ENCODE measurements around the gene IGSF23. TPM values are rescaled to one million over a fixed set of nuclear protein-coding genes. Genes with fewer than 3 reads are reported as not detected.
"Not testable (repeated sequence)": the region's sequence is repeated elsewhere in the genome, so short reads cannot be mapped to it uniquely, and the experiment has no call there.

Gene IGSF23
- total RNA-seq, 1 donor from 2014 or later: not detected

DNA sequence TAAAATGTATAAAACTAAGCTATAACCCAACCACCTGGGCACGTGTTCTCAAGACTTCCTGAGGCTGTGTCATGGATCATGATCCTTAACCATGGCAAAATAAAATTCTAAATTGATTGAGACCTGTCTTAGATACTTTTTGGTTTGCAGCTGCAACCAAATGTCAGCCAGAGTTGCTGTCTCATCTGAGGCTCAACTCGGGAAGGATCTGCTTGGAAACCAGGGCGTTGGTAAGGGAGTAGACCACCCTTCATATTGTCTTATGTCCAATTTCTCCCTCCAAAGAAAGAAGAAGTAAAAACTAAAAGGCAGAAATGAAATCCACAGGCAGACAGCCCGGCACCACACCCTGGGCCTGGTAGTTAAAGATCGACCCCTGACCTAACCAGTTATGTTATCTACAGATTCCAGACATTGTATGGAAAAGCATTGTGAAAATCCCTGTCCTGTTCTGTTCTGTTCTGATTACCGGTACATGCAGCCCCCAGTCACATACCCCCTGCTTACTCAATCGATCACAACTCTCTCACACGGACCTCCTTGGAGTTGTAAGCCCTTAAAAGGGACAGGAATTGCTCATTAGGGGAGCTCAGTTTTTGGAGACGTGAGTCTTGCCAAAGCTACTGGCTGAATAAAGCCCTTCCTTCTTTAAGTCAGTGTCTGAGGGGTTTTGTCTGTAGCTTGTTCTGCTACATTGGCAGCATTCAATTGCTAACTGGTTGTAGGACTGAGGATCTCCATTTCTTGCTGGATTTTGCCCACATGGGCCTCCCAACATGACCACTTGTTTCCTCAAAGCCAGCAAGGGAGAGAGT lies 22.9 kb upstream of the IGSF23 start:
- Mint-ChIP-seq H3K27ac (no peak overlapping the region), H3K9me3 (peaks cover 7% of the 10 kb centered on the region), H3K4me3 (no peak overlapping the region), H3K4me1 (peaks cover 4% of the 10 kb centered on the region), H3K27me3 (ENCODE audit: low read depth) (peaks cover under 1% of the 10 kb centered on the region), H3K36me3 (no peaks in the 10 kb centered on the region)
- no peak for DNase-seq (ENCODE audit: low spot score in 2 of 2, unreplicated experiment in 2 of 2)
- TF ChIP-seq, protein P1, sequence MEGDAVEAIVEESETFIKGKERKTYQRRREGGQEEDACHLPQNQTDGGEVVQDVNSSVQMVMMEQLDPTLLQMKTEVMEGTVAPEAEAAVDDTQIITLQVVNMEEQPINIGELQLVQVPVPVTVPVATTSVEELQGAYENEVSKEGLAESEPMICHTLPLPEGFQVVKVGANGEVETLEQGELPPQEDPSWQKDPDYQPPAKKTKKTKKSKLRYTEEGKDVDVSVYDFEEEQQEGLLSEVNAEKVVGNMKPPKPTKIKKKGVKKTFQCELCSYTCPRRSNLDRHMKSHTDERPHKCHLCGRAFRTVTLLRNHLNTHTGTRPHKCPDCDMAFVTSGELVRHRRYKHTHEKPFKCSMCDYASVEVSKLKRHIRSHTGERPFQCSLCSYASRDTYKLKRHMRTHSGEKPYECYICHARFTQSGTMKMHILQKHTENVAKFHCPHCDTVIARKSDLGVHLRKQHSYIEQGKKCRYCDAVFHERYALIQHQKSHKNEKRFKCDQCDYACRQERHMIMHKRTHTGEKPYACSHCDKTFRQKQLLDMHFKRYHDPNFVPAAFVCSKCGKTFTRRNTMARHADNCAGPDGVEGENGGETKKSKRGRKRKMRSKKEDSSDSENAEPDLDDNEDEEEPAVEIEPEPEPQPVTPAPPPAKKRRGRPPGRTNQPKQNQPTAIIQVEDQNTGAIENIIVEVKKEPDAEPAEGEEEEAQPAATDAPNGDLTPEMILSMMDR (IDR thresholded peaks at IDR 0.05; ENCODE audit: unreplicated experiment): no peak

GRCh38 chr19:44591340-44591993 lies 21.9 kb upstream of the IGSF23 start:
- H3K27me3 Mint-ChIP-seq (ENCODE audit: low read depth); H3K4me3 Mint-ChIP-seq; H3K9me3 Mint-ChIP-seq; H3K36me3 Mint-ChIP-seq; DNase-seq (ENCODE audit: low spot score in 2 of 2, unreplicated experiment in 2 of 2); H3K27ac Mint-ChIP-seq; H3K4me1 Mint-ChIP-seq: not testable (repeated sequence)

GRCh38 chr19:44592451-44592890 lies 20.9 kb upstream of the IGSF23 start:
- Mint-ChIP-seq H3K27ac (no peak overlapping the region), H3K27me3 (ENCODE audit: low read depth) (peaks cover 14% of the 10 kb centered on the region), H3K9me3 (peaks cover 3% of the 10 kb centered on the region), H3K4me3 (no peak overlapping the region), H3K36me3 (no peaks in the 10 kb centered on the region), H3K4me1 (peaks cover 4% of the 10 kb centered on the region)
- no peak for DNase-seq (ENCODE audit: low spot score in 2 of 2, unreplicated experiment in 2 of 2)
- TF ChIP-seq, protein P1 (IDR thresholded peaks at IDR 0.05; ENCODE audit: unreplicated experiment): no peak

DNA sequence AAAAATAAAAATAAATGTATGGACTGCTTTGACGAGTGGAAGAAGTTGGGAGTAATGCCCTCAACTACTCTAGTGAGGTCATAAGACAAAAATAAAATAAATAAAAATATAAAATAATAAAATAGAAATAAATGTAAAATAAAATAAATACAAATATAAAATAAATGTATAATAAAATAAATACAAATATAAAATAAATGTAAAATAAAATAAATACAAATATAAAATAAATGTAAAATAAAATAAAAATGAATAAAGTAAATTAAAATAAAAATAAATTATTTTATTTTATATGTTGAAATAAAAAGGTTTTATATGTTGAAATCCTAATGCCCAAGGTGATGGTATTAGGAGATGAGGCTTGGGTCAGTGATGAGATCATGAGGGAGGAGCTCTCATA lies 20.1 kb upstream of the IGSF23 start:
- H3K27ac Mint-ChIP-seq: no peak overlapping the region
- H3K4me3 Mint-ChIP-seq: no peak overlapping the region
- H3K4me1 Mint-ChIP-seq: peaks cover 4% of the 10 kb centered on the region
- TF ChIP-seq, protein P1 (IDR thresholded peaks at IDR 0.05; ENCODE audit: unreplicated experiment): no peak
- no peak for DNase-seq (ENCODE audit: low spot score in 2 of 2, unreplicated experiment in 2 of 2)
- H3K36me3 Mint-ChIP-seq: no peaks in the 10 kb centered on the region
- H3K27me3 Mint-ChIP-seq (ENCODE audit: low read depth): peaks cover 21% of the 10 kb centered on the region
- peaks cover 3% of the 10 kb centered on the region for H3K9me3 Mint-ChIP-seq

- H3K36me3 Mint-ChIP-seq; H3K27ac Mint-ChIP-seq; DNase-seq (ENCODE audit: low spot score in 2 of 2, unreplicated experiment in 2 of 2); H3K4me1 Mint-ChIP-seq; H3K9me3 Mint-ChIP-seq; H3K4me3 Mint-ChIP-seq: not testable (repeated sequence)
- peaks cover 27% of the 10 kb centered on the region for H3K27me3 Mint-ChIP-seq (ENCODE audit: low read depth)
Observed at GRCh38 chr19:44593866-44594266, 19.5 kb upstream of the IGSF23 start.

- DNase-seq (ENCODE audit: low spot score in 2 of 2, unreplicated experiment in 2 of 2): no peak
- Mint-ChIP-seq H3K27me3 (ENCODE audit: low read depth) (peaks cover 47% of the 10 kb centered on the region), H3K4me3 (no peak overlapping the region), H3K36me3 (no peaks in the 10 kb centered on the region), H3K27ac (no peak overlapping the region), H3K4me1 (peaks cover 4% of the 10 kb centered on the region), H3K9me3 (peaks cover 7% of the 10 kb centered on the region)
- TF ChIP-seq, protein P1 (IDR thresholded peaks at IDR 0.05; ENCODE audit: unreplicated experiment): no peak
Observed at GRCh38 chr19:44596428-44597130, 16.8 kb upstream of the IGSF23 start.

Measured in mesothelial cell of epicardium (in vitro differentiated cells).